Heart left ventricle (tissue), 13 donors: ENCODE measurements around the gene ZNF185.

Source experiments
- POLR2A ChIP-seq, 2 donors: fragments of 450-650 bp; IDR thresholded peaks; one replicate each; pipeline ENCODE4 v1.6.1; 2017; ENCODE audit warnings: antibody characterized with exemption in 2 of 2, mild to moderate bottlenecking in 2 of 2, moderate library complexity in 2 of 2
- TF ChIP-seq, protein P1 (sequence below), 12 donors: fragments of 200-600 bp; sonication (generic) in 4 of 12; IDR thresholded peaks; one replicate each; pipeline versions ENCODE4 v1.5.0 to v1.8.0; 2018 to 2022; ENCODE audit warnings: antibody characterized with exemption in 12 of 12, mild to moderate bottlenecking in 5 of 12
- donor health status: ischemic (EF 13 %, LVEDD 7.1; RV severe dilation, severe dysfunction).
- donor health status: DM: no; HTN: yes; CAD: no.
- donor health status: DM: no; HTN: no; CAD: no.
- donor health status: ischemic (EF 25% LVEDD 6.9; RV normal size, moderate dysfunction).
- donor health status: ischemic (EF 25% LVEDD 5.7; RV mildly dilated, moderate dysfunction).
- donor health status: ischemic (EF 35%, LVEDD 5.7; RV mildly dilated, moderate dysfunction).
- donor health status: nonischemic (EF 11% LVEDD 7.7; RV severe dilation, severe dysfunction).
- donor health status: DM: yes; HTN: yes; CAD: no.
- donor health status: PGD.
- donor health status: ischemic (EF 29% LVEDD 5.4; RV normal size, mild dysfunction).
- donor health status: nonischemic (EF 23%, LVEDD 6.1; RV moderate dilation, normal function).

DNA sequence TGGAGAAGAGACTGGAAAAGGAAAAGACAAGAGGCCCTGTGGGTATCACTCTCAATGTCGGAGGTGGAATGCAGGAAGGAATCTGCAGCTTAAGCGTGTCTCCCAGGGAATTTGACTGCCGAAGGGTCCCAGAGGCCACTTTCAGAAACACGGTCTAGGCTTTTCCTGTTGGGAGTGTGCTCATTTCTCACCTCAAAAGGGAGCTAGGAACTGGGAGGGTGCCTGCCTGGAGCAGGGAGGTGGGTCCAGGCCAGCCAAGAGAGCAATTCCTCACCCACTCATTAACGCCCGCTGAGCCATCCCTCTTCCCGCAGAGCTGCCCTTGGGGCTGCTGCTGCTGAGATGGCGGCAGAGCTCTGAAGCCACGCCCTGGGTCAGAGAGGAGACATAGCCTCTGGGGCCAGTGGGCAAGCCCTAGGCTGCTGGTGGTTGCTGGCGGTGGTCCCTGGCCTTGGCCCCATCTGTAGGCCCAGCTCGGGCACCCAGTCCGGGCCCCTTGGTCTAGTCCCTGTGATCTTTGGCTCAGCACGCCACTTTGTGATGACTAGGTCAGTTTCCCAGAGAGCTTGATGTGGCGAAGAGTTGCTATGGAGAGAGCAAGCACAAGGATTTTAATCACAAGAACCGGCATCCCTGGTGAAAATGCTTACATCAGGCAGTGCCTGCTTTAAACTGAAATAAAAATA is 4.1 kb downstream of the ZNF185 start:
- no peak for TF ChIP-seq POLR2A (IDR thresholded peaks at IDR 0.05)
- TF ChIP-seq, protein P1, sequence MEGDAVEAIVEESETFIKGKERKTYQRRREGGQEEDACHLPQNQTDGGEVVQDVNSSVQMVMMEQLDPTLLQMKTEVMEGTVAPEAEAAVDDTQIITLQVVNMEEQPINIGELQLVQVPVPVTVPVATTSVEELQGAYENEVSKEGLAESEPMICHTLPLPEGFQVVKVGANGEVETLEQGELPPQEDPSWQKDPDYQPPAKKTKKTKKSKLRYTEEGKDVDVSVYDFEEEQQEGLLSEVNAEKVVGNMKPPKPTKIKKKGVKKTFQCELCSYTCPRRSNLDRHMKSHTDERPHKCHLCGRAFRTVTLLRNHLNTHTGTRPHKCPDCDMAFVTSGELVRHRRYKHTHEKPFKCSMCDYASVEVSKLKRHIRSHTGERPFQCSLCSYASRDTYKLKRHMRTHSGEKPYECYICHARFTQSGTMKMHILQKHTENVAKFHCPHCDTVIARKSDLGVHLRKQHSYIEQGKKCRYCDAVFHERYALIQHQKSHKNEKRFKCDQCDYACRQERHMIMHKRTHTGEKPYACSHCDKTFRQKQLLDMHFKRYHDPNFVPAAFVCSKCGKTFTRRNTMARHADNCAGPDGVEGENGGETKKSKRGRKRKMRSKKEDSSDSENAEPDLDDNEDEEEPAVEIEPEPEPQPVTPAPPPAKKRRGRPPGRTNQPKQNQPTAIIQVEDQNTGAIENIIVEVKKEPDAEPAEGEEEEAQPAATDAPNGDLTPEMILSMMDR (IDR thresholded peaks at IDR 0.05), result no peak
